ENCODE measurements around the gene GAPDHS.

- TF ChIP-seq CTCF (IDR thresholded peaks at IDR 0.05) = no peak
- no peak for TF ChIP-seq POLR2A (IDR thresholded peaks at IDR 0.05)
Measured at GRCh38 chr19:35577918-35578317, 44.7 kb downstream of the GAPDHS start.
